ENCODE measurements around the gene TMCC1.
"Not testable (repeated sequence)": the region's sequence is repeated elsewhere in the genome, so short reads cannot be mapped to it uniquely, and the experiment has no call there.

TMCC1 gene

DNA sequence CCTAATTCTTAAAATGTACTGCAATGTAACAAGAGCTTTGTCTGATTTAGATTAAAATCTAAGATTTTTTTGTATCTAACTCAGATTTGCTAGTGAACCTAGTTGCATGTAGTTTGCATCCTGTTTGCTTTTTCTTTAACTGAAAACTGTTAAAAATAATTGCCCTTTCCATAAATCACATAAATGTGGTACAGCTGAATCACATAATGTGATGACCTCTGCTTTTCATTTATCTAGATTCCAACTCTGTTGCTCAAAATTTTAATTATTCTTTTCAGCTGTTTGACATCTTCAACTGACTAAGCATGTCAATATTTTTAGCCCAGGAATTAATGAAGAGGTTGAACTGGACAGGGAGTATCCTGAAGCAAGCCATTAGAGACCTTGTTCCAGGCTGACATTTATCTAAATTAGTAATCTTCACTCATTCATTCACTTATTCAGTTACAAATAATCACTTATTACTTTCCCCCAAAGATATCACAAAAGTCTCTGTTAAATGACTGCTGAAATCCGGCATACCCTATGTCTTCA lies 185.1 kb downstream of the TMCC1 start:
- no peak for DNase-seq

DNA sequence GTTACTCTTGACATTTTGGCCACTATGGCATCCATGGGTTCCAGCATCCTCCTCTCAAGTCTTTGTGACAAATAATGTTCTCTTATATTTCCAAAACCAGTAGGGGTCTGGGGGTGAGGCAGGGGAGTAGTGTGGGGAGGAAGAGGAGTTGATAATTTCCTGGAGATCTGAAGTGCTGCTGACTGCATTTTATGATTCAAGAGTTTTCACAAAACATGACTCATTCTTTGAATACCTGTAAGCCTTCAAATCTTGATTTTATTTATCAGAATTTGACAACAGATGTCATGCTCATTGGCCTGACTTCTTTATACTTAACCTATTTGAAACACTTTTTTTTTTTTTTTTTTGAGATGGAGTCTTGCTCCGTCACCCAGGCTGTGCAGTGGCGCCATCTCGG lies 188.2 kb downstream of the TMCC1 start:
- DNase-seq = no peak

DNA sequence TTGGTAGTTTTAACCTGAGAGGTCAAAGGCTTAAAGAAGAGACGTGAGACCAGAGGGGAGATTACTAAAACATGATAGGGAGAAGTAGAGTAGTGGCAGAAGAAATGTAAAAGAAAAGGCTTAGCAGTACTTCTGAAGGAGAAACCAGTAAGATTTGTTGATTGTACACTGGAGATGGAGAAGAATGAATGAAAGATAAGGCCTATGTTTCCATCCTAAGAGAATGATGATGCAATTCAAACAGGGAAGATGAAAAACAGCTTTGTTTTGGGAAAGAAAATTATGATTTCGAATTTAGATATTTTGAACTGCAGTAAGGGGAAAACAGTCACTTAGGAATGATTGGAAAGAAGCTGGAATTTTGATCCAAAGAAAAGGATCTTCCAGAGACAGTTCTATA lies 189.6 kb downstream of the TMCC1 start:
- no peak for DNase-seq

DNA sequence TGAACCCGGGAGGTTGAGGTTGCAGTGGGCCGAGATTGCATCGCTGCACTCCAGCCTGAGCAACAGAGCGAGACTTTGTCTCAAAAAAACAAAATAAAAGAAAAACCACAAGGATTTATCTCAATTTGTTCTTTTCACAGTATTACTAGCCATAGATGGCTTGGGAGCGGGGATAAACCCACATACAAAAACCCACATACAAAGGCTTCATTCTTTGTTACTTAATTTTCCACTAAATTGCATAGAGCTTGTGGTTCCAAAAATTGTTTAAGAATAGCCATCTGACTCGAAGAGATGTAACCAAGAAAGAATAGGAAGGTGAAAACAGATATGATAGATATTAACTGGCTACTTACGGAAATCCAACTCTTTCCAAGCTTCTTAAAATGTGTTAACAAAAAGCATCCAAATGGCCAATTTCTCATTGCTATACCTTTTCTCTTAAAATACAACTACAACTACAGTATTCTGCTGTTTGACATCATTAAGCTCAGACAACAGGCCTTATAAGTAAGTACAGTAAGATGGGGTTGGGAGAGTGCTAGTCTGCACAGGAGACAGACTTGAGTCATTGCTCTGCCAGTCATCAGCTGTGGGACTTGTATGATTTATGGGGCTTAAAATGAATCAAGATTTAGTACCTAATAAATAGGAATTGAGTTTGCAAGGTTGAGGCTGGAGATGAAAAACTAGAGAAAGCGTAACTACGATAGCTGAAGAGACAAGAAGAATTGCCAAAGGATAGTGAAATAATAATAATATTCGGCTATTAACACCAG lies 190.4 kb downstream of the TMCC1 start:
- DNase-seq = no peak

DNA sequence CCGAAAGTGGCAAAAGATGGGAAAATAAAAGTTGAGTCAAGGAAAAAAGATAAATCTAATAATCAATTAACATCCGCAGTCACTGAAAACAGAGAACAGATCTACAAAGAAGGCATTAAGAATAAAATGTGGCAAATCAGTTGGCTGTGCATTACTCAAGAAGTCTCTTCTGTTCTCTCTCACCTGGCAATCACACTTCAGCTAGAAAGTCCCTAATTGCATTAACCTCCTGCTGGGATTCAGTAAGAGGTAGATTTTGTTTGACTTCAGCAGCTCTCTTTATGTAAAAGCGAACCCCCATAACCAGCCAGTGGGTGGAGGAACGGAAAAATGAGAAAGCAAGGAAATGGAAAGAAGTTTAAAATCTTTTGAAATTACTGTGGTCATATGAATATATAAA lies 192.3 kb downstream of the TMCC1 start:
- DNase-seq = no peak

DNA sequence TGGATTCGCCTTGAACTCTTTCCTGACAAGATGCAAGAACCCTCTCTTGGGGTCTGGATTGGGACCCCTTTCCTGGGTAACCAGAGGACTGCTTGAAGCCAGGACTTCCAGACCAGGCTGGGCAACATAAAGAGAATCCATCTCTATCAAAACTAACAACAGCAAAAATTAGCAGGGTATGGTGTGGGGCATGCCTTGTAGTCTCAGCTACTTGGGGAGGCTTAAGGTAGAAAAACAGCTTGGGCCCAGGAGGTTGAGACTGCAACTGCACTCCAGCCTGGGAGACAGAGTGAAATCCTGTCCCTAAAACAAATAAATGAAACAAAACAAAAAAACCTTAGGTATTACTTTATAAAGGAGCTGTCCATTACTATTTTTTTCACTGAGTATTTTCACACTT lies 193.9 kb downstream of the TMCC1 start:
- no peak for DNase-seq

- no peak for DNase-seq
Measured at GRCh38 chr3:129699199-129699598, 194.3 kb downstream of the TMCC1 start.

- DNase-seq = no peak
Measured at GRCh38 chr3:129697229-129697969, 196.1 kb downstream of the TMCC1 start.

DNA sequence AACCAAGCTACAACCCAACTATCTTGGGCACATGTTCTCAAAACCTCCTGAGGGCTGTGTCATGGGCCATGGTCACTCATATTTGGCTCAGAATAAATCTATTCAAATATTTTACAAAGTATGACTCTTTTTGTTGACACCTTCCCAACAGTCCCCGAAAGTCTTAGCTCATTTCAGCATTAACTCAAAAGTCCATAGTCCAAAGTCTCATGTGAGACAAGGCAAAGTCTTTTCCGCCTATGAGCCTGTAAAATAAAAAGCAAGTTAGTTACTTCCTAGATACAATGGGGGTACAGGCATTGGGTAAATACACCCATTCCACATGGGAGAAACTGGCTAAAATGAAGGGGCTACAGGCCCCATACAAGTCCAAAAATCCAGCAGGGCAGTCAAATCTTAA lies 197.1 kb downstream of the TMCC1 start:
- not testable (repeated sequence) for DNase-seq

DNA sequence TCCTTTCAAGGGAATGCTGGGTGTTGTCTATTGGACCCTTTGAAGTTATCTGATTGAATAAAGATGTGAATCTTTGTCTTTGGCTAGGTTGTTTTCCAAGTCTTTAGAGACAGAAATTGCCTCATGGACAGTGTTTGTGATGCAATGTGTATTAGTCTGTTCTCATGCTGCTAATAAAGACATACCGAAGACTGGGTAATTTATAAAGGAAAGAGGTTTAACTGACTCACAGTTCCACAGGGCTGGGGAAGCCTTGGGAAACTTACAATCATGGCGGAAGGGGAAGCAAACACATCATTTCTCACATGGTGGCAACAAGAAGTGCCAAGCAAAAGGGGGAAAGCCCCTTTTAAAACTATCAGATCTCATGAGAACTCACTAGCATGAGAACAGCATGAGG lies 198.3 kb downstream of the TMCC1 start:
- no peak for DNase-seq

GRCh38 chr3:129694228-129694627 lies 199.3 kb downstream of the TMCC1 start:
- DNase-seq = no peak

DNA sequence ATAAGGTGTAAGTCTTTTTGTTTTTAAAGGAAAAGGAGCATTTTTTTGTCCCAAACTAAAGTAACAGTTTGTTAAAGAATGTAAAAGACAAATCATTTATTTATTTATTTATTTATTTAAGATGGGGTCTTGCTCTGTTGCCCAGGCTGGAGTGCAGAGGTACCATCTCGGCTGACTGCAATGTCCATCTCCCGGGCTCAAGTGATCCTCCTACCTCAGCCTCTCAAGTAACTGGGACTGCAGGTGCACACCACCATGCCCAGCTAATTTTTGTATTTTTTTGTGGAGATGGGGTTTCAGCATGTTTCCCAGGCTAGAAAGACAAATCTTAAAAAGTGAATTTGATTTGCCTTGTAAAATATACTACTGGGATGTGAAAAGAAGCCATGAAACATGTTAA lies 200.8 kb downstream of the TMCC1 start:
- no peak for DNase-seq

GRCh38 chr3:129690963-129691362 lies 202.5 kb downstream of the TMCC1 start:
- no peak for DNase-seq

GRCh38 chr3:129690406-129690805 lies 203.1 kb downstream of the TMCC1 start:
- no peak for DNase-seq

- DNase-seq = no peak
Measured at GRCh38 chr3:129689036-129689435, 204.5 kb downstream of the TMCC1 start.

DNA sequence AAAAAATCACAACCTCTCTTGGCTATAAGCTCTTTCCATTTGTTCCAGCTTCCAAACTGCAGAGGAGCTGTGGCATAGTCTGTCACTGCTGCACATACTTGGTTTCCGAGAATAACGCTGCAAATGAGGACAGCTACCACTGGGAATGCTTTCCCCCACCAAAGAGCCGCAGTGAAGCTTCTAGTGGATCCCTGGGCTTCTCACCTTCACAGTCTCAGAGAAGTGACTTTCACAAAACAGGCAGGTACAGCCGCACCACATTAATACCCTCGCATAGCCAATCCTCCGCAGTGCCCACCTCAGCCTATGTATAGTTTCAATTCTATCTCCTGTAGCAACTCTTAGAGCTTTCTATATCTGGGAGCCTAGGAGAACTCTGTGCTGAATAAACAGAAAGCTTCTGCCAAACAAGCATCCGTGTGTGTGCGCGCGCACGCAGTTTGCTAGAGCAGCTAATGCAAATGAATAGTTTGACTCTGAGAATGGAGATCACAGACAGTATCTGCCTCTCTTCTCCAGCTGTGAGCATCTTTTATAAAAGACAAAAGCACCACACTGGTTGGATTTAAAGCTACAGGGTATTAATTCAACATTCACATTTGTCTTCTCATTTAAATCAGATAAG lies 205.1 kb downstream of the TMCC1 start:
- DNase-seq = no peak

DNA sequence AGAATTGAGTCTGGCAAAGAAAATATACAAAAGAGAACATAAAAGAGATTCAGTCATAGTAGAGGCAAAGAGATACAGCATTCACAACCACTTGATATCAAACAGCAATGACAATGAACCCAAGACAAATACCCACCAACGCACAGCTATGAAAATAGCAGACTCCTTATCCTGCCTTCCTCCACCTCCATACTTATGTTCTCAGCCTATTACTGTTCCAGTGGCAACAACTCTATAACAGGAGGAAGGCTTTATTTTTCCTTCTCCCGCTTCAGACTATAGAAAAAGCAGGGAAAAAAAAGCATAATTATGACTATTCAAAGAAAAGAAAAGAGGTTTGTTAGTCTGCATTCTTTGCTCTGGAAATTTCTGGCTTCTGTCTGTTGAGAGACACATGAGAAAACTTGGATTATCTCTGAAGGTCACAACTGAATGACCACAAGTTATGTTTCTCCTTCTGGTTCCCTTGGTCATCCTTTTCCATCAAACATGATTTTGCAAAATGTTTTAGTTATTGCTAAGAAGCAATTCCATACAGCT lies 205.9 kb downstream of the TMCC1 start:
- no peak for DNase-seq

DNA sequence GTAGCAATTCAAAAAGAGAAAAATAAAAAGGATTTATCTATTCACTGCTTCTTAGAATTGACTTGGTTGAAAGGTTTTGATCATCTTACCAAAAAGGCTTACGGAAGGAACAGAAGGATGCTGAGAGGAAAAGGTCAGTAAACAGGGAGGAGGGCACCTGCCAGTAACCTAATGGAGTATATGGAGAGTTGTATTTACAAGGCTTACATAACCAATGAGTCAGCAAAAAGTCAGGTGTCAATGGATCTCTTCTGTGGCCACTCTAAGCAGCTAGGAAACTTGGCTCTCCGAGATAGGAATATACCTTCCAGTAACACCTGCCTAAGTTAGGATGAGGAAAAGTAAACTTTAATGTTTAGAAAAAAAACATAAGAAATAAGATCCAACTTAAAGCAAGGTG lies 206.6 kb downstream of the TMCC1 start:
- no peak for DNase-seq

DNA sequence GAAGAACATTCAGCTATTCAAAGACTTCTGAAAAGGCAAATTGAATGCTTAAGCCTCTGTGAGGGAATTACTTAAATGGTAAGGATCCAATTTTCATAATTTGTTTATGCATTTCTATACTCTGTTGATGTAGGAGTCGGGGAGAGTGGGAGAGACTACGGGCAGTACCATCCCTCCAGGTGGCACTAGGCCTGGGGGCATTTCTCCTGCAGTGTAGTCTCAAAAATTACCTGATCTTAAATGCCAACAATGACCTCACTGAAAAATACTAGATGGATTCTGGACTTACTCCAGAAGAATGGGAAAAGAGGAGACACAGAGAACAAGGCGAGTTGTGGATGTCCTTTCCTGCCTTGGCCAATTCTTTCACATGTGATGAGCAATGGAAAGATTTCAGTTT lies 209.2 kb downstream of the TMCC1 start:
- no peak for DNase-seq

DNA sequence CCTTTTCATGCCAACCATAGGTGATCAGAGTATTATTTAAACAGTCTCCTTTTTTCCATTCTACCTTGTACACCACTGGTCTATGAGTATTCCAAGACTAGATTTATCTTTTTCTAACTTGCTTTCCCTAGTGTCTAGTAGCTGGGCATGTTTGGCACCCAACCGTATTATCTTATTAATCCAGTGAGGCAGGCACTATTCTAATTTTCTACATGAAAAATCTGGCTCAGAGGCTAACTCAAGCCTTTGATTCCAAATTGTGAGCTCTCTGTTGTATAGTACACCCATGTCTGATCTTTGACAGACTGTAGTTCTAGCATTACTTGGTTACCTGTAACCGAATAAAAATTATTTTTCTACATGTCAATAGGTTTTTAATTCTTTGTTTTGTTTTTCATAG lies 210.3 kb downstream of the TMCC1 start:
- no peak for DNase-seq

GRCh38 chr3:129676985-129677384 lies 216.5 kb downstream of the TMCC1 start:
- DNase-seq = no peak

DNA sequence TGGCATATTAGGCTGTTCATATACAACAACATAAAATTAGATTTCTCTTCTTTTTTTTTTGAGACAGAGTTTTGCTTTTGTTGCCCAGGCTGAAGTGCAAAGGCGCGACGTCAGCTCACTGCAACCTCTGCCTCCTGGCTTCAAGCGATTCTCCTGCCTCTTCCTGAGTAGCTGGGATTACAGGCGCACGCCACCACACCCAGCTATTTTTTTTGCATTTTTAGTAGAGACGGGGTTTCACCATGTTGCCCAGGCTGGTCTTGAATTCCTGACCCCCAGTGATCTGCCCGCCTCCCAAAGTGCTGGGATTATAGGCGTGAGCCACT lies 218.8 kb downstream of the TMCC1 start:
- not testable (repeated sequence) for DNase-seq

DNA sequence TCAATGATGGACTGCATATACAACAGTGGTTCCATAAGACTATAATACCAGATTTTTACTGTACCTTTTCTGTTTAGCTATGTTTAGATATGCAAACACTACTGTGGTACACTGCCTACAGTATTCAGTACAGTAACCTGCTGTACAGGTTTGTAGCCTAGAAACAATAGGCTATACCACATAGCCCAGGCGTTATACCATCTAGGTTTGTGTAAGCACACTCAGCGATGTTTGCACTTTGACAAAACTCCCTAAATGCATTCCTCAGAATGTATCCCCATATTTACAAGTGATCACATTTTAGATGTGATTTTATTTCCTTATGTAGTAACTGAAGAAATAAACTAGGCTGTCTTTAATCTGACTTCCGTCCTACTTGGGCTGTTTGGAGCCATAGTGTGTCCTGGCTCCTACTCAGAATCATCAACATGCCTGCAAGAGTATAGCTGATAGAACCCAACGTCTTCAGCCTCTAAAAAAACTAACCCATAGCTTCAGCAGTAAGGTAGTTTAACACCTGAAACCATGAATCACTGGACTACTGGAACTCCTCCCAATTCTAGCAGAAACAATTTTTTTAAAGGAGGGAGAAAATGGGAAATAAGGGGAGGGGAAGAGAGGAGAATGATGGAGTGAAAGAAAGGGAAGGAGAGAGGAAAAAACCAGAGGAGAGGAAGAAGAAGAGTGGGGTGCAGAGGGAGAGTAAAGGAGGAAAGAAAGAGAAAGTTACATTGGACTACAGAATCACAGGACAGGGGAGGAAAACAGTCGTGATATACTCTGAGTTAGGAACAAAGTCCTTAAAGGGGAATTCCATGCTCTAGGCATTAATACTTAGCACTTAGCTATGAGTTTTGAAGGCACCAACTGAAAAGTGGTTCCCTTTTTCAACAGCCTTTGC lies 219.4 kb downstream of the TMCC1 start:
- DNase-seq = no peak

Measured in activated naive CD4-positive, alpha-beta T cell treated with Interleukin-2 at 50 U/mL for 16 hours (primary cell).